Measurements from ENCODE around the gene HIVEP2. TPM values are rescaled to one million over a fixed set of nuclear protein-coding genes. Genes with fewer than 3 reads are reported as not detected.

The HIVEP2 gene
- total and polyA plus RNA-seq, 8 donors = 0.58 to 14.3 (median 4.8) TPM

- Histone ChIP-seq H3K27ac (peak overlapping the region in 1 of 5 donors; percentile 2), H3K9me3 (no peaks in the 10 kb centered on the region), H3K4me1 (peaks cover 2 to 10% (median 6%) of the 10 kb centered on the region in 4 donors), H3K36me3 (no peaks in the 10 kb centered on the region), H3K27me3 (no peaks in the 10 kb centered on the region), H3K4me3 (no peak overlapping the region)
- intact Hi-C loops (cut with DNase I; ENCODE audit: low total_unique reads) = no loop called here
- no peak for TF ChIP-seq CTCF (IDR thresholded peaks at IDR 0.05)
- no peak for TF ChIP-seq POLR2AphosphoS5 (IDR thresholded peaks at IDR 0.05)
- no peak for TF ChIP-seq POLR2A (IDR thresholded peaks at IDR 0.05)
- TF ChIP-seq EP300 (IDR thresholded peaks at IDR 0.05) = no peak
- DNase-seq = no peak
- 71 to 73% (median 71%) methylated on average over 5 of the region's 5 CpGs for WGBS, 5 donors
These were observed 37.4 kb downstream of the HIVEP2 start for GRCh38 chr6:142907544-142907943.

DNA sequence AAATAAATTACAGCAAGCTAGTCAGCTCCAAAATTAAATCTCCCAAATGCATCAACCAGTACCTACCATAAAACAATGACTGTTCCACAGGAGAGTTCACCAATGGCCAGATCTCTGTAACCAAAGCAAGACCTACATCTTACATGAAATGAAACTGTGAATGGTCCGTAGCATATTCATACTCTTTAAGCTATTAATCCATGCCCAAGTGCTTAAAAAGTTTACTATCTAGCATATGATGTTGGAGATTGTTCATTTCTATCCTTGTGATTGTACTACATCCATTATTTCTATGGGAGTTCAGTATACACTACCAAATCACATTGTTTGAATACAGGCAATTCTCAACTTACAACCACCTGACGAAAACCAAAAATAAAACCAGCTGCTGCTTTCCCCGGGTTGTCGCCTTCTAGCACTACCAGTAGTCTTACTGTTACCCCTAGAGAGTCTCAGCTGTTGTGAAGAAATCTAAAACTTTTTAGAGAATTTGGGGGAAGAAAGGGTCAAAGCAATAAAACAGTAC, 38.0 kb downstream of the HIVEP2 start:
- TF ChIP-seq CTCF (IDR thresholded peaks at IDR 0.05) (no peak), EP300 (IDR thresholded peaks at IDR 0.05) (no peak), POLR2A (IDR thresholded peaks at IDR 0.05) (no peak), POLR2AphosphoS5 (IDR thresholded peaks at IDR 0.05) (no peak)
- Histone ChIP-seq H3K4me3 (no peak overlapping the region), H3K36me3 (no peaks in the 10 kb centered on the region), H3K27me3 (no peaks in the 10 kb centered on the region), H3K9me3 (no peaks in the 10 kb centered on the region), H3K4me1 (peaks cover 7 to 15% (median 11%) of the 10 kb centered on the region in 4 donors), H3K27ac (peak overlapping the region in 1 of 5 donors; percentile 2)
- intact Hi-C loops (cut with DNase I; ENCODE audit: low total_unique reads) = no loop called here
- WGBS, 5 donors = 75 to 93% (median 82%) methylated on average over 4 of the region's 4 CpGs
- DNase-seq = no peak

DNA sequence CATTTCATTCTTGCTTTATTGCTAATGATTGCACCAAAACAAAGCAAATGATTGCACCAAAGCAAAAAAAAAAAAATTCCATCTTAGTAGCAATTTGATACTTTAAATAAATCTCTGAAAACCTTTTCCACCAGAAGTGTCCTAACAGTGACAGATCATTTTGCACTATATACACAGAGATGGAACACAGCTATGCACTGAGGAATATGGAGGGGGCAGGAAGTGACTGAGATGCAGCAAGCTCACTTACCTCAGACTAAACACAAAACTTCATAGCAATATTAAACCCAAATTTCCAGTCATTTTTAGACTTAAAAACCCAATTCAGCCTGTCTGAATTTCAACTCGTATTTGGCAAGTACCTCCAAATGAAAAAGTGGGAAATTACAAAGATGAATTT, 41.2 kb downstream of the HIVEP2 start:
- TF ChIP-seq CTCF (IDR thresholded peaks at IDR 0.05) (no peak), POLR2AphosphoS5 (IDR thresholded peaks at IDR 0.05) (no peak), POLR2A (IDR thresholded peaks at IDR 0.05) (no peak), EP300 (IDR thresholded peaks at IDR 0.05) (no peak)
- DNase-seq = no peak
- Histone ChIP-seq H3K27ac (no peak overlapping the region), H3K9me3 (no peaks in the 10 kb centered on the region), H3K4me3 (no peak overlapping the region), H3K27me3 (no peaks in the 10 kb centered on the region), H3K4me1 (peaks cover 8 to 47% (median 26%) of the 10 kb centered on the region in 4 donors), H3K36me3 (no peaks in the 10 kb centered on the region)
- intact Hi-C loops (cut with DNase I; ENCODE audit: low total_unique reads) = no loop called here
- WGBS, 5 donors = 77 to 91% (median 87%) methylated on average over 1 of the region's 1 CpG

DNA sequence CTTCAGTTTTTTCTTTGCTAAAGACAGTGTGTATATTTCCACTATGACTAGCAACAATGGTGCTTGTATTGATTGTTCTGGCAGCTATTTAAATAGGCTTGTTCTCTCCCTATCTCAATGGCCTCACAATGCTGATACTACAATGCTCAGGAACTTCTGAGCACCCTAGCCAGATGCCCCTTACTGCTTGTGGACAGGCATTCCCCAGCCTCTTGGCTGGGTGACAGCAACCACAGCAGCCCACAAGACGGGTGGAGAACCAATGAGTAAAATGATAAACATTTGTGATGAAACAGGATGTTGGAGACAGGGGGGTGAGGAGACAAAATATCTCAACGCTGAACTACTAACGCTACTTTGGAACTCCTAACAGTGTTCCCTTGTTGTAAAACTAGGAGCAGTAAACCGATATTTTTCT, 42.3 kb downstream of the HIVEP2 start:
- DNase-seq = peak; percentile 61 to 74
- WGBS, 5 donors = 3 to 23% (median 12%) methylated on average over 4 of the region's 4 CpGs
- no peak for TF ChIP-seq CTCF (IDR thresholded peaks at IDR 0.05)
- peak in 2 of 3 donors; percentile 47 to 74 for TF ChIP-seq POLR2AphosphoS5 (IDR thresholded peaks at IDR 0.05)
- Histone ChIP-seq H3K9me3 (no peaks in the 10 kb centered on the region), H3K27me3 (no peaks in the 10 kb centered on the region), H3K4me1 (peaks cover 8 to 55% (median 27%) of the 10 kb centered on the region in 4 donors), H3K4me3 (no peak overlapping the region), H3K27ac (peak overlapping the region in 4 of 5 donors; percentile 12 to 44 (median 36)), H3K36me3 (no peaks in the 10 kb centered on the region)
- intact Hi-C loops (cut with DNase I; ENCODE audit: low total_unique reads) = no loop called here

Measured in stomach (tissue), 9 donors.